SH-SY5Y (cell line): ENCODE measurements around the gene HPS4.

ENCODE experiments used
- GATA2 ChIP-seq: IDR thresholded peaks from 2 replicates; pipeline ENCODE4 v1.6.1; 2011; ENCODE audit warnings: mild to moderate bottlenecking, low read depth, low read length
- GATA3 ChIP-seq: IDR thresholded peaks from 2 replicates; pipeline ENCODE4 v1.6.1; 2011; ENCODE audit warnings: low read depth, mild to moderate bottlenecking, low read length, moderate library complexity

DNA sequence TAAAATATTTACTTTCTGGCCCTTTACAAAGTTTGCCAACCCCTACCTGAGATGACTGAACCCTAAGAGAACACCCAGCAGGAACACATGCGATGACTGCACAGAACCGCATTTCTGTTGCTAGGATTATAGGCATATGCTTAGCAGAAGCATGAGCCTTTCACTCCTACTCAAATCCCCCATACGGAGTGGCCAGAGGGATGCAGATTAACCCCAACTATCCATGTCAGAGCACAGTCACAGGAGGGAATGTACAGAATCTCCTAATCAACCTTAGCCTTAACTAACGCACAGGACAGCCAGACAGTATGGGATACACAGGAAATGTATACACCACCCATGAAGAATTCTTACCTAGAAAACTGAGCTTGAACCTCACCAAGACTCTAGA is 6.2 kb downstream of the HPS4 start:
- TF ChIP-seq GATA3 (no peak), GATA2 (no peak)
